ENCODE results near the gene SCIN.
A peak's percentile ranks its signal among the peaks of the same experiment; 100 is the strongest.
"Not testable (repeated sequence)": the region's sequence is repeated elsewhere in the genome, so short reads cannot be mapped to it uniquely, and the experiment has no call there.

Gene SCIN

GRCh38 chr7:12640299-12641096 lies 70.0 kb downstream of the SCIN start:
- H3K4me3 Mint-ChIP-seq, result no peak overlapping the region
- no peaks in the 10 kb centered on the region for H3K27me3 Mint-ChIP-seq
- H3K27ac Mint-ChIP-seq, result no peak overlapping the region
- DNase-seq (no peak), ATAC-seq (replicated peaks) (no peak)
- H3K36me3 Mint-ChIP-seq, result no peaks in the 10 kb centered on the region
- H3K4me1 Mint-ChIP-seq, result peaks cover 6 to 14% of the 10 kb centered on the region in 2 donors
- H3K9me3 Mint-ChIP-seq, result no peaks in the 10 kb centered on the region

- H3K9me3 Mint-ChIP-seq, result no peaks in the 10 kb centered on the region
- H3K27ac Mint-ChIP-seq, result no peak overlapping the region
- no peaks in the 10 kb centered on the region for H3K36me3 Mint-ChIP-seq
- H3K4me1 Mint-ChIP-seq, result peaks cover 6 to 12% of the 10 kb centered on the region in 2 donors
- H3K4me3 Mint-ChIP-seq, result no peak overlapping the region
- no peaks in the 10 kb centered on the region for H3K27me3 Mint-ChIP-seq
- ATAC-seq (replicated peaks), result no peak
- no peak for DNase-seq
Measured at GRCh38 chr7:12641196-12641595, 70.7 kb downstream of the SCIN start.

GRCh38 chr7:12642508-12642907 lies 72.0 kb downstream of the SCIN start:
- Mint-ChIP-seq H3K9me3 (no peaks in the 10 kb centered on the region), H3K4me1 (peaks cover 6% of the 10 kb centered on the region in 2 donors), H3K36me3 (no peaks in the 10 kb centered on the region), H3K4me3 (no peak overlapping the region), H3K27ac (no peak overlapping the region), H3K27me3 (no peaks in the 10 kb centered on the region)
- DNase-seq (no peak), ATAC-seq (replicated peaks) (no peak)

GRCh38 chr7:12643001-12643643 lies 72.6 kb downstream of the SCIN start:
- Mint-ChIP-seq H3K9me3 (no peaks in the 10 kb centered on the region), H3K36me3 (no peaks in the 10 kb centered on the region), H3K27ac (no peak overlapping the region), H3K4me1 (peaks cover 3% of the 10 kb centered on the region in 2 donors), H3K4me3 (no peak overlapping the region), H3K27me3 (no peaks in the 10 kb centered on the region)
- DNase-seq (no peak), ATAC-seq (replicated peaks) (no peak)

- peak; percentile 96 to 97 for ATAC-seq (replicated peaks)
- H3K4me3 Mint-ChIP-seq, result no peak overlapping the region
- H3K4me1 Mint-ChIP-seq, result peaks cover 0 to 1% of the 10 kb centered on the region in 2 donors
- H3K27me3 Mint-ChIP-seq, result no peaks in the 10 kb centered on the region
- DNase-seq, result no peak
- no peaks in the 10 kb centered on the region for H3K9me3 Mint-ChIP-seq
- no peak overlapping the region for H3K27ac Mint-ChIP-seq
- H3K36me3 Mint-ChIP-seq, result no peaks in the 10 kb centered on the region
Measured at GRCh38 chr7:12643644-12644043, 73.1 kb downstream of the SCIN start.

GRCh38 chr7:12645212-12645611 lies 74.7 kb downstream of the SCIN start:
- DNase-seq, H3K4me1 Mint-ChIP-seq, H3K9me3 Mint-ChIP-seq, H3K36me3 Mint-ChIP-seq, H3K27ac Mint-ChIP-seq, H3K4me3 Mint-ChIP-seq, H3K27me3 Mint-ChIP-seq: not testable (repeated sequence)
- peak in 1 of 2 donors; percentile 40 for ATAC-seq (replicated peaks)

GRCh38 chr7:12646139-12646538 lies 75.6 kb downstream of the SCIN start:
- Mint-ChIP-seq H3K4me1 (no peaks in the 10 kb centered on the region), H3K27ac (no peak overlapping the region), H3K27me3 (no peaks in the 10 kb centered on the region), H3K36me3 (no peaks in the 10 kb centered on the region), H3K4me3 (no peak overlapping the region), H3K9me3 (no peaks in the 10 kb centered on the region)
- DNase-seq, result no peak
- ATAC-seq (replicated peaks), result no peak

GRCh38 chr7:12647364-12648219 lies 77.1 kb downstream of the SCIN start:
- no peak overlapping the region for H3K27ac Mint-ChIP-seq
- no peak overlapping the region for H3K4me3 Mint-ChIP-seq
- H3K9me3 Mint-ChIP-seq, result no peaks in the 10 kb centered on the region
- no peak for ATAC-seq (replicated peaks)
- DNase-seq, result no peak
- no peaks in the 10 kb centered on the region for H3K27me3 Mint-ChIP-seq
- H3K4me1 Mint-ChIP-seq, result no peaks in the 10 kb centered on the region
- H3K36me3 Mint-ChIP-seq, result no peaks in the 10 kb centered on the region

- H3K4me1 Mint-ChIP-seq, result no peaks in the 10 kb centered on the region
- H3K9me3 Mint-ChIP-seq, result no peaks in the 10 kb centered on the region
- H3K27me3 Mint-ChIP-seq, result no peaks in the 10 kb centered on the region
- H3K27ac Mint-ChIP-seq, result no peak overlapping the region
- no peak for DNase-seq
- no peaks in the 10 kb centered on the region for H3K36me3 Mint-ChIP-seq
- no peak for ATAC-seq (replicated peaks)
- no peak overlapping the region for H3K4me3 Mint-ChIP-seq
Measured at GRCh38 chr7:12648704-12649261, 78.3 kb downstream of the SCIN start.

- Mint-ChIP-seq H3K36me3 (no peaks in the 10 kb centered on the region), H3K9me3 (no peaks in the 10 kb centered on the region), H3K4me3 (no peak overlapping the region), H3K27ac (no peak overlapping the region), H3K27me3 (no peaks in the 10 kb centered on the region), H3K4me1 (no peaks in the 10 kb centered on the region)
- DNase-seq (no peak), ATAC-seq (replicated peaks) (no peak)
Measured at GRCh38 chr7:12649348-12649747, 78.8 kb downstream of the SCIN start.

- H3K4me3 Mint-ChIP-seq, result no peak overlapping the region
- H3K36me3 Mint-ChIP-seq, result no peaks in the 10 kb centered on the region
- H3K27me3 Mint-ChIP-seq, result no peaks in the 10 kb centered on the region
- DNase-seq, result no peak
- no peaks in the 10 kb centered on the region for H3K4me1 Mint-ChIP-seq
- ATAC-seq (replicated peaks), result no peak
- no peak overlapping the region for H3K27ac Mint-ChIP-seq
- no peaks in the 10 kb centered on the region for H3K9me3 Mint-ChIP-seq
Measured at GRCh38 chr7:12650080-12650479, 79.6 kb downstream of the SCIN start.

GRCh38 chr7:12653110-12653509 lies 82.6 kb downstream of the SCIN start:
- no peaks in the 10 kb centered on the region for H3K27me3 Mint-ChIP-seq
- ATAC-seq (replicated peaks) (no peak), DNase-seq (no peak)
- no peaks in the 10 kb centered on the region for H3K4me1 Mint-ChIP-seq
- no peak overlapping the region for H3K27ac Mint-ChIP-seq
- H3K9me3 Mint-ChIP-seq, result no peaks in the 10 kb centered on the region
- no peaks in the 10 kb centered on the region for H3K36me3 Mint-ChIP-seq
- H3K4me3 Mint-ChIP-seq, result no peak overlapping the region

GRCh38 chr7:12653518-12653917 lies 83.0 kb downstream of the SCIN start:
- ATAC-seq (replicated peaks) (no peak), DNase-seq (no peak)
- H3K27me3 Mint-ChIP-seq, result no peaks in the 10 kb centered on the region
- H3K4me3 Mint-ChIP-seq, result no peak overlapping the region
- no peak overlapping the region for H3K27ac Mint-ChIP-seq
- no peaks in the 10 kb centered on the region for H3K36me3 Mint-ChIP-seq
- H3K9me3 Mint-ChIP-seq, result no peaks in the 10 kb centered on the region
- no peaks in the 10 kb centered on the region for H3K4me1 Mint-ChIP-seq

- no peaks in the 10 kb centered on the region for H3K36me3 Mint-ChIP-seq
- no peaks in the 10 kb centered on the region for H3K4me1 Mint-ChIP-seq
- ATAC-seq (replicated peaks), result no peak
Measured at GRCh38 chr7:12655161-12655560, 84.6 kb downstream of the SCIN start.

More at GRCh38 chr7:12655161-12655560, 84.6 kb downstream of the SCIN start:
- no peak for DNase-seq
- Mint-ChIP-seq H3K9me3 (peaks cover 0 to 2% of the 10 kb centered on the region in 2 donors), H3K27me3 (no peaks in the 10 kb centered on the region), H3K4me3 (no peak overlapping the region), H3K27ac (no peak overlapping the region)
